Testis (tissue), 3 donors: Measurements from ENCODE around the gene PAGR1. TPM values are rescaled to one million over a fixed set of nuclear protein-coding genes. Genes with fewer than 3 reads are reported as not detected.

Source experiments
- DNase-seq: peaks from one replicate; pipeline ENCODE4 v3.0.0-alpha.2; 2019
- H3K27ac ChIP-seq, 2 donors: fragments of 200-600 bp; sonication (generic); one replicate each; pipeline ENCODE4 v1.5.1; 2019
- H3K27me3 ChIP-seq: fragments of 200-600 bp; sonication (generic); one replicate; pipeline ENCODE4 v1.5.1; 2019
- H3K36me3 ChIP-seq: fragments of 200-600 bp; sonication (generic); one replicate; pipeline ENCODE4 v1.5.1; 2017; ENCODE audit warnings: low read depth; ENCODE audit errors: missing control alignments
- H3K4me1 ChIP-seq: fragments of 200-600 bp; sonication (generic); one replicate; pipeline ENCODE4 v1.5.1; 2019
- H3K4me3 ChIP-seq, 2 donors: fragments of 200-600 bp; sonication (generic); one replicate each; pipeline ENCODE4 v1.5.1; 2017 to 2019
- H3K9me3 ChIP-seq: fragments of 200-600 bp; sonication (generic); one replicate; pipeline ENCODE4 v1.5.1; 2017
- POLR2A ChIP-seq: fragments of 450-650 bp; IDR thresholded peaks from one replicate; pipeline ENCODE4 v1.6.1; 2017; ENCODE audit warnings: antibody characterized with exemption, mild to moderate bottlenecking, moderate library complexity
- WGBS, 2 donors: methylation state at CpG; one replicate each; pipeline ENCODE4 v1.1.5; 2018; 5-methylcytosine and 5-hydroxymethylcytosine counted together
- intact Hi-C: fragments of 100-400 bp; cut with DNase I; formaldehyde crosslinking; loops from one replicate; pipeline ENCODE4 v1.15.1; 2023; ENCODE audit warnings: low total_unique reads
- polyA plus RNA-seq: library from polyadenylated mRNA; stranded (reverse); fragments of 350-450 nt; fragmentation: Illumina TruSeq; extraction: RNeasy Lipid Tissue Mini Kit (QIAGEN cat#74804); gene quantifications from one replicate; pipeline ENCODE4 v1.2.3, GENCODE V29; 2014; ENCODE audit warnings: low read depth, low replicate concordance; ENCODE audit not compliant: insufficient read depth
- total RNA-seq, 2 donors: library from RNA; depleted of rRNA; stranded (reverse); fragments of >200 nt; gene quantifications; one replicate each; pipeline ENCODE4 v1.2.3, GENCODE V29; 2016
- TF ChIP-seq, protein P1 (sequence below), 3 experiments: fragments of 450-650 bp in 2 of 3; fragments of 200-600 bp in 1 of 3; sonication (generic) in 1 of 3; IDR thresholded peaks; one replicate each; pipeline ENCODE4 v1.5.1; 2016 to 2019; ENCODE audit warnings: antibody characterized with exemption in 3 of 3, mild to moderate bottlenecking in 2 of 3, moderate library complexity in 1 of 3

Gene PAGR1
- total and polyA plus RNA-seq, 3 donors from 2014 or later = 36.1 to 68.4 (median 53.0) TPM

DNA sequence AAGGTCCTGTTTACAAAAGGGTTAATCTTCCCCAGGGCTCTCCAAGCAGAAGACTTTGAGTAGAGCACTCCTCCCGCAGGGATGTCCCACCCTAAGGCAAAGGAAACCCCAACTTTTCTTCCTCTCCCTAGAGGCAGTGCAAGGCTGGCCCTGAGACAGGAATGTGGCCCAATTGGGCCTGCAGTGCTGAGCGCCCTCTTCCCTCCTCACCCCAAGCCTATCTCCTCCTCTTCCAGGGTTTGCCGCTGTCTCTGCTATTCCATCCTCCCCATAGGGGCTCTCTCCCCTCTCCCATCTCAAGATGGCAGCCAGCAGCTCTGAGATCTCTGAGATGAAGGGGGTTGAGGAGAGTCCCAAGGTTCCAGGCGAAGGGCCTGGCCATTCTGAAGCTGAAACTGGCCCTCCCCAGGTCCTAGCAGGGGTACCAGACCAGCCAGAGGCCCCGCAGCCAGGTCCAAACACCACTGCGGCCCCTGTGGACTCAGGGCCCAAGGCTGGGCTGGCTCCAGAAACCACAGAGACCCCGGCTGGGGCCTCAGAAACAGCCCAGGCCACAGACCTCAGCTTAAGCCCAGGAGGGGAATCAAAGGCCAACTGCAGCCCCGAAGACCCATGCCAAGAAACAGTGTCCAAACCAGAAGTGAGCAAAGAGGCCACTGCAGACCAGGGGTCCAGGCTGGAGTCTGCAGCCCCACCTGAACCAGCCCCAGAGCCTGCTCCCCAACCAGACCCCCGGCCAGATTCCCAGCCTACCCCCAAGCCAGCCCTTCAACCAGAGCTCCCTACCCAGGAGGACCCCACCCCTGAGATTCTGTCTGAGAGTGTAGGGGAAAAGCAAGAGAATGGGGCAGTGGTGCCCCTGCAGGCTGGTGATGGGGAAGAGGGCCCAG is 3.0 kb upstream of the PAGR1 start:
- Histone ChIP-seq H3K36me3 (no peaks in the 10 kb centered on the region), H3K27ac (peak overlapping the region; percentile 92 to 96), H3K27me3 (no peaks in the 10 kb centered on the region), H3K9me3 (no peaks in the 10 kb centered on the region), H3K4me1 (peaks cover 77% of the 10 kb centered on the region), H3K4me3 (peak overlapping the region; percentile 57 to 68)
- TF ChIP-seq, protein P1, sequence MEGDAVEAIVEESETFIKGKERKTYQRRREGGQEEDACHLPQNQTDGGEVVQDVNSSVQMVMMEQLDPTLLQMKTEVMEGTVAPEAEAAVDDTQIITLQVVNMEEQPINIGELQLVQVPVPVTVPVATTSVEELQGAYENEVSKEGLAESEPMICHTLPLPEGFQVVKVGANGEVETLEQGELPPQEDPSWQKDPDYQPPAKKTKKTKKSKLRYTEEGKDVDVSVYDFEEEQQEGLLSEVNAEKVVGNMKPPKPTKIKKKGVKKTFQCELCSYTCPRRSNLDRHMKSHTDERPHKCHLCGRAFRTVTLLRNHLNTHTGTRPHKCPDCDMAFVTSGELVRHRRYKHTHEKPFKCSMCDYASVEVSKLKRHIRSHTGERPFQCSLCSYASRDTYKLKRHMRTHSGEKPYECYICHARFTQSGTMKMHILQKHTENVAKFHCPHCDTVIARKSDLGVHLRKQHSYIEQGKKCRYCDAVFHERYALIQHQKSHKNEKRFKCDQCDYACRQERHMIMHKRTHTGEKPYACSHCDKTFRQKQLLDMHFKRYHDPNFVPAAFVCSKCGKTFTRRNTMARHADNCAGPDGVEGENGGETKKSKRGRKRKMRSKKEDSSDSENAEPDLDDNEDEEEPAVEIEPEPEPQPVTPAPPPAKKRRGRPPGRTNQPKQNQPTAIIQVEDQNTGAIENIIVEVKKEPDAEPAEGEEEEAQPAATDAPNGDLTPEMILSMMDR (IDR thresholded peaks at IDR 0.05) = no peak
- no peak for TF ChIP-seq POLR2A
- no peak for DNase-seq
- intact Hi-C loops = no loop called here
- 62 to 67% methylated on average over 4 to 9 of the region's 9 CpGs for WGBS, 2 donors

DNA sequence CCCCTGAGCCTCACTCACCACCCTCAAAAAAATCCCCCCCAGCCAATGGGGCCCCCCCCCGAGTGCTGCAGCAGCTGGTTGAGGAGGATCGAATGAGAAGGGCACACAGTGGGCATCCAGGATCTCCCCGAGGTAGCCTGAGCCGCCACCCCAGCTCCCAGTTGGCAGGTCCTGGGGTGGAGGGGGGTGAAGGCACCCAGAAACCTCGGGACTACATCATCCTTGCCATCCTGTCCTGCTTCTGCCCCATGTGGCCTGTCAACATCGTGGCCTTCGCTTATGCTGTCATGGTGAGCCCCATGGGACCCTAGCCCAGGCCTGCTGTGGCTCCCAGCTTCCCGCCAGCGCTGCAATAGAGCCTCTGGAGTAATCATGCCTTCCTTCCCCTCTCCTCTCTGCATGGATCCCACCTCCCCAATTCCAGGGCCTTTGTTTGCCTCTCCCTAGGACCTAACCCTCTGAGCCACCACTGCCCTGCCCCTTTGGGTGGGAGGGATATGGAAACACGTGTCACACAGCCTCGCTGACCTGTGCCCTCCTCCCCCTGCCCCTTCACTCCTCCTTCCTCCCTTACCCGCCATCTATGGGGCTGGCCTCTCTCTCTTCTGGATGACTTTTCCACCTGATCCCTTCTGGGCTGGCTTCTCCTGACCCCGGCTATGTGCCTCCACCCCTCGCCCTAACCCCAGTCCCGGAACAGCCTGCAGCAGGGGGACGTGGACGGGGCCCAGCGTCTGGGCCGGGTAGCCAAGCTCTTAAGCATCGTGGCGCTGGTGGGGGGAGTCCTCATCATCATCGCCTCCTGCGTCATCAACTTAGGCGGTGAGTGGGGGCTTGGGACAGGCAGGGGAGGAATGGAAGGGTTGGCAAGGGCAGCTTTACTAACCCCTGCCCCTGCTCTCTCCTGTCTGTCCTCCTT is 2.0 kb upstream of the PAGR1 start:
- Histone ChIP-seq H3K27ac (peak overlapping the region in 1 of 2 donors; percentile 96), H3K36me3 (no peaks in the 10 kb centered on the region), H3K9me3 (no peaks in the 10 kb centered on the region), H3K4me1 (peaks cover 68% of the 10 kb centered on the region), H3K4me3 (no peak overlapping the region), H3K27me3 (no peaks in the 10 kb centered on the region)
- intact Hi-C loops = no loop called here
- no peak for DNase-seq
- 71 to 77% methylated on average over 18 to 24 of the region's 24 CpGs for WGBS, 2 donors
- no peak for TF ChIP-seq POLR2A
- TF ChIP-seq, protein P1 (IDR thresholded peaks at IDR 0.05) = no peak

DNA sequence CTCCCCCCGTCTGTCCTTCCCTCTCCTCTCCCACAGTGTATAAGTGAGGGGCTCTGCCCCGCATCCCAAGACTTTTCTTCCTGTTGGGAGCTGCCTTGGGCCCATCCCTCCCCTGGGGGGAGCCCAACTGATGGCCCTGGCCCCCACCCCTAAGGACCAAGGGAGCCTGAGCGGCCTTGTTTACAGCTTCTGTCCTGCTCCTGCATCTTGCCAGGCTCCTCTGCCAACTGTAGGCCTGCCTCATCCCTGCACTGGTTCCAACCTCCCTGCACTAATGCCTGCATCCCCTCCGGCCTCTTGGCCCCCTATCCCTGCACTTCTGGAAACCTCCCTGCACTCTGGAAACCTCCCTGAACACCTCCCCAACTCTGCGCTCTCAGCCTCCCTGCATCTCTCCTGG is 1.4 kb upstream of the PAGR1 start:
- intact Hi-C loops = no loop called here
- H3K4me3 ChIP-seq = no peak overlapping the region
- H3K27me3 ChIP-seq = no peaks in the 10 kb centered on the region
- peak overlapping the region in 1 of 2 donors; percentile 52 for H3K27ac ChIP-seq
- no peaks in the 10 kb centered on the region for H3K9me3 ChIP-seq
- 71 to 76% methylated on average over 5 of the region's 5 CpGs for WGBS, 2 donors
- DNase-seq = no peak
- no peaks in the 10 kb centered on the region for H3K36me3 ChIP-seq
- H3K4me1 ChIP-seq = peaks cover 61% of the 10 kb centered on the region
- no peak for TF ChIP-seq POLR2A
- TF ChIP-seq, protein P1 (IDR thresholded peaks at IDR 0.05) = no peak

DNA sequence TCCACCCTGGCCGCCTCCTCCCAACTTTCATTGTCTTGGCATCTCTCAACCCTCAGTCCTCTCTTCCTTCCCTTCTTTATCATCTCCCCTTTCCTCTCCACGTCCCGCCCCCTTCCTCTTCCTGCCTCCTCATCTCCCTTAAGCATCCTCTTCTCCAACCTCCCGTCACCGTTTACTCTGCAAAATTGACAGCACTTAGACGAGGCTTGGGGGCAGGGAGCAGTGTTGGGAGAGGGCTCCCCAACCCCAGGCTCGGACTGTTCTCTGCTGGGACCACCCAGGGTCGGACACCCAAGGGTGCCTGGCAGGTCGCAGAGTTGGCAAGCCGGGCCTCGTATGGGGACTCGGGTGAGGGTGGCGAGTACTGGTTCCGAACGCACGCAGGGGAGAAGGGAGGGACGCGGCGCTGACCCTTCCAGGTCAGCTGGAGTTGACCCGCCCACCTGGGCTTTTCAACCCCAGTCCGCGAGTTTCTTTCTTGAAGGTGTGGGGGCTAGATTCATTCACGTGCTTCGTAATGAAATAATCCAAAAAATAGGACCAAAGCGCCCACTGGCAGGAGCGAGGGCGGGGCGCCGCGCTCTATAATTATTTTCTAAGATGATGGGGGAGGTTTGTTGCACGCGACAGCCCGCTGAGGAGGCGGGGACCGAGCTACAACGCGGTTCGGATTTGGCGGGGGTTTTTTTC is 775 bp upstream of the PAGR1 start:
- WGBS, 2 donors = 3 to 5% methylated on average over 28 to 39 of the region's 39 CpGs
- H3K4me3 ChIP-seq = peak overlapping the region; percentile 75 to 78
- intact Hi-C loops = no loop called here
- no peaks in the 10 kb centered on the region for H3K9me3 ChIP-seq
- TF ChIP-seq POLR2A = no peak
- TF ChIP-seq, protein P1 (IDR thresholded peaks at IDR 0.05) = no peak
- no peaks in the 10 kb centered on the region for H3K27me3 ChIP-seq
- peak; percentile 48 for DNase-seq
- peak overlapping the region; percentile 52 to 98 for H3K27ac ChIP-seq
- H3K4me1 ChIP-seq = peaks cover 61% of the 10 kb centered on the region
- H3K36me3 ChIP-seq = no peaks in the 10 kb centered on the region
